Stimulated activated CD8-positive, alpha-beta memory T cell treated with anti-CD3 and anti-CD28 coated beads, Interleukin-12 subunit alpha, Interleukin-12 subunit beta, amount 100 ng/mL, for 1 hour (primary cell): Measurements from ENCODE around the gene LCA5.
"Not testable (repeated sequence)": the region's sequence is repeated elsewhere in the genome, so short reads cannot be mapped to it uniquely, and the experiment has no call there.

Source experiments
- DNase-seq: peaks from one replicate; pipeline ENCODE4 v3.0.0-alpha.2; 2020; ENCODE audit warnings: low read depth

LCA5 gene

GRCh38 chr6:79536954-79537747 is at the start of gene LCA5:
TSS of gene LCA5 (minus strand) at chr6:79537430. CDS start at chr6:79518894, 18,536 bp downstream.
- DNase-seq, result peak; percentile 61

- DNase-seq, result no peak
Observed at GRCh38 chr6:79586548-79586947, 49.3 kb upstream of the LCA5 start.

- no peak for DNase-seq
Observed at GRCh38 chr6:79584332-79584731, 47.1 kb upstream of the LCA5 start.

- DNase-seq, result not testable (repeated sequence)
Observed at GRCh38 chr6:79577926-79578325, 40.7 kb upstream of the LCA5 start.

GRCh38 chr6:79574630-79575225 is 37.5 kb upstream of the LCA5 start:
- DNase-seq, result no peak

- no peak for DNase-seq
Observed at GRCh38 chr6:79574174-79574573, 36.9 kb upstream of the LCA5 start.

GRCh38 chr6:79571030-79571367 is 33.8 kb upstream of the LCA5 start:
- no peak for DNase-seq

GRCh38 chr6:79570129-79571029 is 33.1 kb upstream of the LCA5 start:
- no peak for DNase-seq

GRCh38 chr6:79568996-79569395 is 31.8 kb upstream of the LCA5 start:
- DNase-seq, result no peak

- DNase-seq, result no peak
Observed at GRCh38 chr6:79564636-79565035, 27.4 kb upstream of the LCA5 start.

- no peak for DNase-seq
Observed at GRCh38 chr6:79559706-79560105, 22.5 kb upstream of the LCA5 start.

GRCh38 chr6:79557673-79558467 is 20.6 kb upstream of the LCA5 start:
- DNase-seq, result no peak

GRCh38 chr6:79554305-79554704 is 17.1 kb upstream of the LCA5 start:
- DNase-seq, result no peak

- no peak for DNase-seq
Observed at GRCh38 chr6:79551401-79551800, 14.2 kb upstream of the LCA5 start.

- no peak for DNase-seq
Observed at GRCh38 chr6:79548304-79548703, 11.1 kb upstream of the LCA5 start.

GRCh38 chr6:79546186-79546585 is 9.0 kb upstream of the LCA5 start:
- DNase-seq, result no peak

GRCh38 chr6:79544939-79545450 is 7.8 kb upstream of the LCA5 start:
- DNase-seq, result no peak

GRCh38 chr6:79544299-79544927 is 7.2 kb upstream of the LCA5 start:
- no peak for DNase-seq

- DNase-seq, result no peak
Observed at GRCh38 chr6:79543886-79544285, 6.7 kb upstream of the LCA5 start.

- no peak for DNase-seq
Observed at GRCh38 chr6:79543411-79543810, 6.2 kb upstream of the LCA5 start.
